Activated CD4-positive, alpha-beta T cell treated with anti-CD3 and anti-CD28 coated beads for 48 hours (primary cell): Measurements from ENCODE around the gene SH3BP2.

Experiments used
- DNase-seq: peaks from one replicate; pipeline ENCODE4 v3.0.0-alpha.2; 2020

Gene SH3BP2

DNA sequence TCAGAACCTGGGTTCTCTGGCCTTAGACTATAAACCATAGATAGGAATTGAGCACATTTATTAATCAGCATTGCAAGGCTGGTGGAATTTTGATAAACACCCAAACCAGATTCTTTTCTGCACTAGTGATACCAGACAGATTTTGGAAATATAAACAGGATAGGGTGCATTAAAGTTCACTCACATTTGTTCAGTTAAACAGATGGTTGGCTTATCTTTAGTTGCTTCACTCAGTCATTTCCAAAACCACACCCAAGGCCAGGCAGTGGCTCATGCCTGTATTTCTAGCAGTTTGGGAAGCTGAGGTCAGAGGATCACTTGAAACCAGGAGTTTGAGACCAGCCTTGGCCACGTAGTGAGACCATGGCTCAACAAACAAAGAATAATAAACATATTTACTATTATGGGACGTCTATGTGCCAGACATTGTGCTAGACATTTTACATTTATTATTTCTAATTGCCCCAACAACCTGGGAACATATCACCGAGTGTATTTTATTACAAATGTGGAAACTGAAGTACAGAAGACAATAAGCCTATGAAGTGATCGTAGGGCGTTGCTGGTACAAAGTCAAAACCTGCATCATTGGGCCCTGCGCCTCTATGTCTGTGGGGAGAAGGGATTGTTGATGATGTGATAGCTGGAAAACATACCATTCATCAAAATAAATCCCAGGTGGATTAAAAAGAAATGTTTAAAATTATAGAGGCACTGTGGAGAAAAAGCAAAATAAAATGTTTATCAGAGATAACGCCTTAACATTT is 65.7 kb downstream of the SH3BP2 start:
- no peak for DNase-seq

- DNase-seq: no peak
These were observed 66.6 kb downstream of the SH3BP2 start for GRCh38 chr4:2859514-2859913.

- DNase-seq: no peak
These were observed 67.8 kb downstream of the SH3BP2 start for GRCh38 chr4:2860391-2861348.

DNA sequence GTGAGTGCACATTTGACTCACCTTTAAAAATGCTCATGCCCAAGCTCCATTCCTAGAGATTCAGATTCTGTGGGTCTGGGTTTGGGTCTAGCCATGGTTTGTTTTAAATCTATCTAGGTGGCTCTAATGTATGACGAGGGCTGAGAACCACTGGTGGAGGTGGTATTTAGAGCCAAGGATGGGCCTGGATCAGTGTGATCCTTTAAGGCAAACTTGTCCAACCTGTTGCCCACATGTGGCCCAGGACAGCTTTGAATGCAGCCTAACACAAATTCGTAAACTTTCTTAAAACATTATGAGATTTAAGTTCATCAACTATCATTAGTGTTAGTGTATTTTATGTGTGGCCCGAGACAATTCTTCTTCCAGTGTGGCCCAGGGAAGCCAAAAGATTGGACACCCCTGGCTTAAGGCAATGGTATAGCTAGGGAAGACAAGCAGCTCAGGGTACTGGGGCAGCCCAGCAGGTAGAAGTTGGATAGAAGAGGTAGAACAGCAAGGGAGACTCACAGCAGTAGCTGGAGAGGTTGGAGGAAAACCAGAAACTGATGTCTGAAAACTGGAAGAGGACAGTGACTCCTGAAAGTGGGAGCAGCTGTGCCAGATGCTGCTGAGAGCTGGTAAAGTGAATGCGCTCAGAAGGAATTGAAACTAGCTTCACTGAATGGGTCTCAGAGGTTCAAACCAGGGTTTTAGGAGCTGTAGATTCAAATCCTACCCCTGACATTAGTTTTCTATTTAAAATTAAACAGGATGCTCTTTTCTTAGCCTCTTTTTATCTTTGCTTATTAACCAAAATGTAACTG is 68.9 kb downstream of the SH3BP2 start:
- no peak for DNase-seq

GRCh38 chr4:2862528-2862927 is 69.6 kb downstream of the SH3BP2 start:
- no peak for DNase-seq

- no peak for DNase-seq
These were observed 70.8 kb downstream of the SH3BP2 start for GRCh38 chr4:2863649-2864048.

GRCh38 chr4:2865196-2865780 is 72.4 kb downstream of the SH3BP2 start:
- no peak for DNase-seq

DNA sequence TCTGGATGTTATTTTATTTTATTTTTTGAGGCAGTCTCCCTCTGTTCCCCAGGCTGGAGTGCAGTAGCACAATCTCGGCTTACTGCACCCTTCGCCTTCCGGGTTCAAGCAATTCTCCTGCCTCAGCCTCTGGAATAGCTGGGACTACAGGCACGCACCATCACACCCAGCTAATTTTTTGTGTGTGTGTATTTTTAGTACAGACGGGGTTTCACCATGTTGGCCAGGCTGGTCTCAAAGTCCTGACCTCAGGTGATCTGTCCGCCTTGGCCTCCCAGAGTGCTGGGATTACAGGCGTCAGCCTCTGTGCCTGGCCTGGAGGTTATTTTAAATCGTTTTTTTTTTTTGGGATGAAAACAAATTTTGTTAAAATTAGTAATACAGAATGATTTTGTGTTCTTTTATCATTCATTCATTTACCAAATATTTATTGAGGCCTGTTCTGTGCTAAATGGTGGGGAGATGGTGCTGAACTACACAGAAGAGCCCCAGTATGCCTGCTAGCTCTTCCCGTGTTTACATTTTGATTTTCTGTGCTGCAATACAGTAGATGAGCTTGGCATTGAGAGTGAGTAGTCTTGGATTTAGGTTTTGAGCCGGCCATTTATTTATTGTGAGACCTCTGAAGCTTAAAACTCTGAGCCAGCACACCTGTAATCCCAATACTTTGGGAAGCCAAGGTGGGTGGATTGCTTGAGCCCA is 73.4 kb downstream of the SH3BP2 start:
- DNase-seq: no peak

DNA sequence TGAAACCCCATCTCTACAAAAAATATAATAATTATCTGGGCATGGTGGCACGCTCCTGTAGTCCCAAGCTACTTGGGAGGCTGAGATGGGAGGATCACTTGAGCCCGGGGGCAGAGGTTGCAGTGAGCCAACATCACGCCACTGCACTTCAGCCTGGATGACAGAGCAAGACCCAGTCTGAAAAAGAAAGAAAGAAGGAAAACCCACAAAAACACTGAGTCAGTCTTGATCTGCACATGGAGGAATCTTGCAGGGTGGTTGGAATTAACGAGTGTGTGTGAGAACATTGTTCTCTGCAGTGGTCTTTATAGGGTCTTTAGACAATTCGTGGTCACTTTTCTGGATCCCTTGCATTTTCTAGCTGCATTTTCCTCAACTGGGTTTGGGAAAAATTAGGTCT is 74.0 kb downstream of the SH3BP2 start:
- peak; percentile 19 for DNase-seq

DNA sequence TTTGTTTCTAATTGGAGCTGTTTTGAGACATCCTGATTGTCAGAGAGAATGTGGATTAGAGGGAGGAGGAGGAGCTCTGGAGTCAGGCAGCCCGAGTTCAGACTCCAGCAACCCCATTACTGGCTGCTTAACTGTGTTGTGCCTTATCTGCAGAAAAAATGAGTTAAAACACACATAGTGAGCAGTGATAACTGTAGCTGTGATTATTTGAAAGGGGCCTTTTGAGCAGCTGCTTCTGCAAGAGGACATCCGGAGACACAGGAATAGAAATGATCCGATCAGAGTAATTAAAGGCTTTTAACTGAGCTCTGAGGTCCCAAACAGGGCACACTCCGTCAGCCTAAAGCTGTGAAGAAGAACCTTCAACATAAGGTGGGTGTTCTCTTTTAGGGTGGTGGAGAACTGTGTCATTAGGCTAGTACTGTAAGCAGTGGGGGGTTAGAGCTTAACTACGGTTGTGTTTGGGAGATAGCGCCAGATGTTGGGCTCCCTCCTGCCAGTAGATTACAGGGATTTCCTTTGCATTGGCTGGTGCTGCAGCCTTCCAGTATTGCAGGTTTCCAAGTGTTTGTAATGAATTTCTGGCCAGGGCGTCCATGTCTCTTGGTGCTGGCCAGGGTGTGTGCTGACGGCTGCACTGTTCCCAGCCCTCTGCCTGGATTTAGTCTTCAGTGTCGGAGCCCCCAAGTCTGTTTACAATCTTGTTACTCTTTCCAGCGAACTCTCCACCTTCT is 75.0 kb downstream of the SH3BP2 start:
- DNase-seq: no peak

- no peak for DNase-seq
These were observed 76.1 kb downstream of the SH3BP2 start for GRCh38 chr4:2868877-2869487.

- DNase-seq: no peak
These were observed 76.8 kb downstream of the SH3BP2 start for GRCh38 chr4:2869659-2870058.

GRCh38 chr4:2870082-2870481 is 77.2 kb downstream of the SH3BP2 start:
- no peak for DNase-seq

GRCh38 chr4:2871466-2871865 is 78.6 kb downstream of the SH3BP2 start:
- DNase-seq: no peak

- no peak for DNase-seq
These were observed 79.0 kb downstream of the SH3BP2 start for GRCh38 chr4:2871911-2872310.

DNA sequence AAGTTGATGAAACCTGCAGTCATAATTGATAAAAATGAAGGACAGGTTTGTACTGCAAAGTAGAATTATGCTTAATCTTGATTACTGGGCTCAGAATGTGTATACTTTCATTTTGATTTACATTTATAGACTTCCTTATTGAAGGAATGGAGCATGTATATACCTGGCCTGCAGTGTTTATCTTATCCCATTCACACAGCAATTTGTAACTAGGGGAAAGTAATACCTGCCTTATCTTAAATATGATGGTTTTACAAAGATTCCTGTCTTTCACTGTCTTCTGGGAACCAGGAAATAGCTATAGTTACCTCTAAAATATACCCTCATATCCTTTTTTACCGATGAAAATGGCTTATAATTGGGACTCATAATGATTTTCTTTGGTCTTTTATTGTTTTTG is 80.4 kb downstream of the SH3BP2 start:
- no peak for DNase-seq

GRCh38 chr4:2874861-2875260 is 82.0 kb downstream of the SH3BP2 start:
- DNase-seq: no peak

- DNase-seq: no peak
These were observed 82.7 kb downstream of the SH3BP2 start for GRCh38 chr4:2875556-2875955.

DNA sequence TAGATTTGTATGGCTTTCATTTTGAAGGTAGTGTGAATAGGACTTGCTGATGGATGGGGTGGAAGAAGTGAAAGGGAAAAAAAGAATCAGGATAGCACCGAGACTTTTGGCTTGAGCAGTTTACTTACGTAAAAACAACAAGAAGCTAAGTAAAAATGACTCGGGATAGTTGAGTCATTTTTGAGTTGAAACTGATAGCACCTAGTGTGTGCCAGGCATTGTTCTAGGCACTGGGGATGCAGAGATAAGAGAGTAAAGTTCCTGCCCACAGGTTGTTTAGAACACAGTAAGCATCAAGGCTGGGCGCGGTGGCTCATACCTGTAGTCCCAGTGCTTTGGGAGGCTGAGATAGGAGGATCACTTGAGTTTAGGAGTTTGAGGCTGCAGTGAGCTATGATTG is 85.5 kb downstream of the SH3BP2 start:
- peak; percentile 53 for DNase-seq

DNA sequence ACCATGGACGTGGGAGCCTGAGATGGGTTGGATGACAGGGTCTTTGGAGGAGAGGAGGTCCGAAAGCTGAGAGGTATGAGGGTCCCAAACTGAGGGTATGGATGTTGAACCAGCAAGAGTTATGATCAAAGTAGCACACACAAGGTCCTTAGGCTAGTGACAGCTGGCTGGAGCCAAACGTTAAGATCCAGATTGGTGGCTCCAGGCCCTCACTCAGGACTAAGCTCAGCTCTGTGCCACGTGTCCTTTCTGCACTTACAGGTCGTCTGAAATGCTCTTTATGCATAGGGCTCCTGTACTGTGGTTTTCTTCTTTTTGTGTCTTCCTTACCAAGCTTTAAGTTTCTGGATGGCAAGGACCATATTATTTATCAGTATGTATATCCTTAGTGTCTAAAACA is 86.1 kb downstream of the SH3BP2 start:
- DNase-seq: no peak

- DNase-seq: no peak
These were observed 88.5 kb downstream of the SH3BP2 start for GRCh38 chr4:2881431-2881830.
